ENCODE results near the gene WDR35.
"Not testable (repeated sequence)": the region's sequence is repeated elsewhere in the genome, so short reads cannot be mapped to it uniquely, and the experiment has no call there.

The WDR35 gene

GRCh38 chr2:19898592-19899329, 91.1 kb downstream of the WDR35 start:
- Mint-ChIP-seq H3K4me1 (ENCODE audit: low read depth) (peaks cover 72% of the 10 kb centered on the region), H3K9me3 (no peaks in the 10 kb centered on the region), H3K36me3 (ENCODE audit: low read depth) (peaks cover 10% of the 10 kb centered on the region), H3K27me3 (no peaks in the 10 kb centered on the region), H3K27ac (peak overlapping the region; percentile 16), H3K4me3 (peak overlapping the region; percentile 57)

- Mint-ChIP-seq H3K4me1 (ENCODE audit: low read depth) (peaks cover 71% of the 10 kb centered on the region), H3K27me3 (no peaks in the 10 kb centered on the region), H3K27ac (peak overlapping the region; percentile 8), H3K9me3 (no peaks in the 10 kb centered on the region), H3K36me3 (ENCODE audit: low read depth) (peaks cover 16% of the 10 kb centered on the region), H3K4me3 (peak overlapping the region; percentile 11)
Observed at GRCh38 chr2:19897623-19898245, 92.2 kb downstream of the WDR35 start.

GRCh38 chr2:19895535-19895934, 94.4 kb downstream of the WDR35 start:
- Mint-ChIP-seq H3K36me3 (ENCODE audit: low read depth) (peaks cover 16% of the 10 kb centered on the region), H3K27ac (peak overlapping the region; percentile 68), H3K4me3 (peak overlapping the region; percentile 28), H3K4me1 (ENCODE audit: low read depth) (peaks cover 76% of the 10 kb centered on the region), H3K9me3 (no peaks in the 10 kb centered on the region), H3K27me3 (no peaks in the 10 kb centered on the region)

GRCh38 chr2:19894134-19894792, 95.6 kb downstream of the WDR35 start:
- Mint-ChIP-seq H3K27me3 (no peaks in the 10 kb centered on the region), H3K27ac (peak overlapping the region; percentile 91), H3K4me3 (peak overlapping the region; percentile 60), H3K4me1 (ENCODE audit: low read depth) (peaks cover 72% of the 10 kb centered on the region), H3K36me3 (ENCODE audit: low read depth) (peaks cover 16% of the 10 kb centered on the region), H3K9me3 (no peaks in the 10 kb centered on the region)

GRCh38 chr2:19893520-19894133, 96.3 kb downstream of the WDR35 start:
- Mint-ChIP-seq H3K4me1 (ENCODE audit: low read depth) (peaks cover 70% of the 10 kb centered on the region), H3K27ac (no peak overlapping the region), H3K4me3 (peak overlapping the region; percentile 26), H3K27me3 (no peaks in the 10 kb centered on the region), H3K36me3 (ENCODE audit: low read depth) (peaks cover 16% of the 10 kb centered on the region), H3K9me3 (no peaks in the 10 kb centered on the region)

GRCh38 chr2:19891971-19892370, 97.9 kb downstream of the WDR35 start:
- H3K27me3 Mint-ChIP-seq; H3K4me3 Mint-ChIP-seq; H3K36me3 Mint-ChIP-seq (ENCODE audit: low read depth); H3K9me3 Mint-ChIP-seq: not testable (repeated sequence)
- Mint-ChIP-seq H3K27ac (peak overlapping the region; percentile 18), H3K4me1 (ENCODE audit: low read depth) (peaks cover 58% of the 10 kb centered on the region)

GRCh38 chr2:19890104-19890503, 99.8 kb downstream of the WDR35 start:
- Mint-ChIP-seq H3K27me3 (no peaks in the 10 kb centered on the region), H3K9me3 (no peaks in the 10 kb centered on the region), H3K27ac (no peak overlapping the region), H3K4me3 (no peak overlapping the region), H3K4me1 (ENCODE audit: low read depth) (peaks cover 46% of the 10 kb centered on the region), H3K36me3 (ENCODE audit: low read depth) (peaks cover 8% of the 10 kb centered on the region)

GRCh38 chr2:19888831-19889230, 101.1 kb downstream of the WDR35 start:
- Mint-ChIP-seq H3K4me3 (no peak overlapping the region), H3K9me3 (no peaks in the 10 kb centered on the region), H3K4me1 (ENCODE audit: low read depth) (peaks cover 33% of the 10 kb centered on the region), H3K27me3 (no peaks in the 10 kb centered on the region), H3K36me3 (ENCODE audit: low read depth) (peaks cover 7% of the 10 kb centered on the region), H3K27ac (no peak overlapping the region)

GRCh38 chr2:19887510-19887909, 102.4 kb downstream of the WDR35 start:
- Mint-ChIP-seq H3K4me3 (no peak overlapping the region), H3K4me1 (ENCODE audit: low read depth) (peaks cover 21% of the 10 kb centered on the region), H3K27ac (no peak overlapping the region), H3K9me3 (no peaks in the 10 kb centered on the region), H3K27me3 (no peaks in the 10 kb centered on the region), H3K36me3 (ENCODE audit: low read depth) (no peaks in the 10 kb centered on the region)

GRCh38 chr2:19886261-19886660, 103.6 kb downstream of the WDR35 start:
- no peak overlapping the region for H3K27ac Mint-ChIP-seq

GRCh38 chr2:19885791-19886190, 104.1 kb downstream of the WDR35 start:
- H3K9me3 Mint-ChIP-seq: no peaks in the 10 kb centered on the region
- no peak overlapping the region for H3K4me3 Mint-ChIP-seq
- H3K27me3 Mint-ChIP-seq: no peaks in the 10 kb centered on the region
- no peaks in the 10 kb centered on the region for H3K36me3 Mint-ChIP-seq (ENCODE audit: low read depth)
- H3K4me1 Mint-ChIP-seq (ENCODE audit: low read depth): peaks cover 9% of the 10 kb centered on the region
- no peak overlapping the region for H3K27ac Mint-ChIP-seq

More at GRCh38 chr2:19886261-19886660, 103.6 kb downstream of the WDR35 start:
- Mint-ChIP-seq H3K27me3 (no peaks in the 10 kb centered on the region), H3K4me1 (ENCODE audit: low read depth) (peaks cover 10% of the 10 kb centered on the region), H3K9me3 (no peaks in the 10 kb centered on the region), H3K4me3 (no peak overlapping the region), H3K36me3 (ENCODE audit: low read depth) (no peaks in the 10 kb centered on the region)

GRCh38 chr2:19883971-19884720, 105.8 kb downstream of the WDR35 start:
- Mint-ChIP-seq H3K27me3 (no peaks in the 10 kb centered on the region), H3K4me3 (no peak overlapping the region), H3K9me3 (no peaks in the 10 kb centered on the region), H3K27ac (no peak overlapping the region), H3K4me1 (ENCODE audit: low read depth) (peaks cover 2% of the 10 kb centered on the region), H3K36me3 (ENCODE audit: low read depth) (peaks cover 5% of the 10 kb centered on the region)

- H3K27ac Mint-ChIP-seq: no peak overlapping the region
- H3K36me3 Mint-ChIP-seq (ENCODE audit: low read depth): peaks cover 6% of the 10 kb centered on the region
- H3K9me3 Mint-ChIP-seq: no peaks in the 10 kb centered on the region
- no peaks in the 10 kb centered on the region for H3K4me1 Mint-ChIP-seq (ENCODE audit: low read depth)
- no peak overlapping the region for H3K4me3 Mint-ChIP-seq
- no peaks in the 10 kb centered on the region for H3K27me3 Mint-ChIP-seq
Observed at GRCh38 chr2:19883486-19883885, 106.4 kb downstream of the WDR35 start.

GRCh38 chr2:19882286-19882685, 107.6 kb downstream of the WDR35 start:
- no peaks in the 10 kb centered on the region for H3K4me1 Mint-ChIP-seq (ENCODE audit: low read depth)
- no peak overlapping the region for H3K27ac Mint-ChIP-seq
- H3K36me3 Mint-ChIP-seq (ENCODE audit: low read depth): peaks cover 6% of the 10 kb centered on the region
- no peak overlapping the region for H3K4me3 Mint-ChIP-seq
- no peaks in the 10 kb centered on the region for H3K27me3 Mint-ChIP-seq
- no peaks in the 10 kb centered on the region for H3K9me3 Mint-ChIP-seq

Data from stimulated activated naive CD8-positive, alpha-beta T cell treated with anti-CD3 and anti-CD28 coated beads, Interleukin-15, Interleukin-2, amounts not matched to agents 100 ng/mL and 50 ng/mL, for 24 hours (primary cell).